GM19043 (cell line): ENCODE data around the gene NRXN2.
"Not testable (repeated sequence)": the region's sequence is repeated elsewhere in the genome, so short reads cannot be mapped to it uniquely, and the experiment has no call there.

Source experiments
- ATAC-seq: cut with Tn5 transposase; IDR thresholded peaks from one replicate; pipeline ENCODE4 v1.9.1; 2021; ENCODE audit warnings: low read depth; ENCODE audit not compliant: unreplicated experiment

Gene NRXN2

DNA sequence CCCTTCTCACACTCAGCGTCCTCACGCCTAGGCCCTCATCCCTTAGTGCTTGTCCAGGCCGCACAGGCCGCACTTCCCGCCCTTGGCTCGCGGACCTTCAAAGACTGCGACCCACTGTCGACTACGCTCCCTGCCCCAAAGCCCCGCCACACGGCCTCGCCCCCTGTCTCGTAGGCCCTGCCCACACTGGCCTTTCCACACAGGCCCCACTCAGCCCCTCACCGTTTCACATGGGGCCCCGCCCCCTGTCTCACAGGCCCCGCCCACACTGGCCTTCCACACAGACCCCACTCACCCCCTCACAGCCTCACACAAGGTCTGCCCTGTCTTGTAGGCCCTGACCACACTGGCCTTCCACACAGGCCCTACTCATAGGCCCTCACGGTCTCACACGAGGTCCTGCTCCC is 11.0 kb downstream of the NRXN2 start:
- ATAC-seq, result no peak

DNA sequence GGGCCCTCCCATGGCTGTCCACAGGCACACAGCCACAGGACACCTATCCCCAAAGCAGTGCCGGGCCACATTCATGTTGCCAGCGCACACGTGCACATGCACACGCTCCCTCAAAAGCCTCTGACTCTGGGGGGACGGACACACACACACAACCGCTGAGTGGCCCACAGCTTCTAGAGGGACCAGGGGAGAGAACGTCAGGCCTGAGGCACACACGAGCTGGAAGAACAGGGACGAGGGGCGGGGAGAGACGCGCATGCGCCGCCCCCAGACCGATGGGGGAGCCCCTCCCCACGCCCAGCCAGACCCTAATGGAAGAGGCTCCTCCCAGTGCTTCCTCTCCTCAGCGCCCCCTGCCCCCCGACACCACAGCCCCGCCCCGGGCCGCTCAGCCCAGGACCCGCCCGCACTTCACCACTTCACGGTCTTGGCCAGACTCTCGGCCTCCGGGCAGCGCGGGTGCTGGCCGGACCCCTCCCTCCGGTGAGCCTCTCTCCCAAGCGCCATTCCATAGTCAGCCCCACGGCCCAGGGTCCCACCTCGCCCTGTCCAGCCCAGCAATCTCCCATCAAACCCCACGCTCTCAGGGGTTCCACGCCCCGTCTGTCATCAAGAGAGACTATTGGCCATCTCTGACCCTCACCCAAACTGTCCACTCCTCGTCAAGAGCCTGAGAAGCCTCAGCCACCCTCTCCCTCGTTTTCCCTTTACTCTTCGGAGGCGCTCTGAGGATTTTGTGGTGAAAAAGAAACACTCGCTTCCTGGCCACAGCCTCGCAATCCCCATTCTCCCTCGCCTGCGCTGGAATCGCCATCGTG is 11.7 kb downstream of the NRXN2 start:
- ATAC-seq, result no peak

DNA sequence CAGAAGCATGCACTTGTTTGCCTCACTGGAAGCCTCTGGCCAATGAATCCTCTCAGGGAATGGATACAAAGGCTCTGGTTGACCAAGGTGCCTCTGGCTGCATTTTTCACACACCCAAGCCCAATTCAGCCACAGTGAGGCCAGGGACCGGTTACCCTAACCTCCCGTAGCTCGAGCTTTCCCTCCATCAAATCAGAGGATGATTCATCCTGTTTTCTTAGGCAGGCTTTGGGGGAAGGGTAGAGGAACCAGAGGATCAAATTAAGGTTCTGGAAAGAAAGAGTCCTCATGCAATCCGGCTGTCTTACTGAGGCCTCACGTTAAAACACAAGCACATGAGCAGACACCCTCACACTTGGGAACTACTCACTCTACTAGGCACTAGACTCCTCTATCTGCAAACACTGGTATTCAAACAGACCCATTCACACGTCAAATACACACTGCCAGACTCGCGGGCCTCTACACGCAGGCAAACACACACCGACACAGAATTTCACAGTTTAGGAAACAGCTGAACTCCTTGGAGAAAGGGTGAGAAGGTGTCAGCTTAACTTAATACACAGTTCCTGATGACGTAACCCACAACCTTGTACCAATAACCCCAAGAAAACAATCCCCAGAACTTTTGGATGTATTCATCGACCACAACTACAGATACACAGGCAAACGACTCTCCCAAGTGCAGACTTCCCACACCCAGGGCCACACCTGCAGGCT is 12.4 kb downstream of the NRXN2 start:
- ATAC-seq, result no peak

DNA sequence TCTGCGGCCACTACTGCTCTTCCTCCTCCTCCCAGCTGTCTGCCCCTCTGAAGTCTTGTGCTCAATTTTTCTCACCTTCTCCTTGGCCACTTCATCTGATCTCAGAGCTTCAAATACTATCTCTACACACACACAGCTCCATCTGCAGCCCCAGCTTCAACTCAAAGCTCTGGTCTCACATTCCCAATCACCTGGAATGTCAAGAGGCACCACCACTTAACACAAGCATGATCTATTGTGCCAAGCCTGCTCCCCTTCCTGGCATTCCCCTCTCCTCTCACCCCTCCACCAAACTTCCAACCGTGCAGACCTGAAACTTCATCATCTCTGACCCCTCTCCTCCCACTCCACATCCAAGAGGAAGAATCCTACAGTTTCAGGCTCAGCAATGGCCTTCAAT is 17.5 kb downstream of the NRXN2 start:
- no peak for ATAC-seq

DNA sequence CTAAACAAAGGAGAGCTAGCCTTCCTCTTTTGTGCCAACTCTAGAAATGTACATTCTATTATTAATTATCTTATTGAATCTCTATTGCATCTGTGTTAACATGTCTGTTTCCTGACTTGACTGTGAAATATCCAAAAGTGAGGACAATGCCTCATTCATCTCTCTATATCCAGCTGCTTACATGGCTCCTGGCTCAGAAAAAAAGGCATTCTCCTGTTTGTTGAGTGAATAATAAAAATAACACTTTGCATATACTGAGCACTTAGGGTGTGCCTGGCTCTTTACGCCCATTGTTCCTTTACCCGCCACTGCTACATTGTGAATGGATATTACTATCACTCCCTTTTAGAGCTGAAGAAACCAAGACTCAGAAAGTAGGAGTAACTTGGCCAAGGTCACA is 19.9 kb downstream of the NRXN2 start:
- ATAC-seq, result no peak

DNA sequence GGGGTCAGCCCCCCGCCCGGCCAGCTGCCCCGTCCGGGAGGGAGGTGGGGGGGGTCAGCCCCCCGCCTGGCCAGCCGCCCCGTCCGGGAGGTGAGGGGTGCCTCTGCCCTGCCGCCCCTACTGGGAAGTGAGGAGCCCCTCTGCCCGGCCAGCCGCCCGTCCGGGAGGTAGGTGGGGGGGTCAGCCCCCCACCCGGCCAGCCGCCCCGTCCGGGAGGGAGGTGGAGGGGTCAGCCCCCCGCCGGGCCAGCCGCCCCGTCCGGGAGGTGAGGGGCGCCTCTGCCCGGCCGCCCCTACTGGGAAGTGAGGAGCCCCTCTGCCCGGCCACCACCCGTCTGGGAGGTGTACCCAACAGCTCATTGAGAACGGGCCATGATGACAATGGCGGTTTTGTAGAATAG is 21.0 kb downstream of the NRXN2 start:
- not testable (repeated sequence) for ATAC-seq

DNA sequence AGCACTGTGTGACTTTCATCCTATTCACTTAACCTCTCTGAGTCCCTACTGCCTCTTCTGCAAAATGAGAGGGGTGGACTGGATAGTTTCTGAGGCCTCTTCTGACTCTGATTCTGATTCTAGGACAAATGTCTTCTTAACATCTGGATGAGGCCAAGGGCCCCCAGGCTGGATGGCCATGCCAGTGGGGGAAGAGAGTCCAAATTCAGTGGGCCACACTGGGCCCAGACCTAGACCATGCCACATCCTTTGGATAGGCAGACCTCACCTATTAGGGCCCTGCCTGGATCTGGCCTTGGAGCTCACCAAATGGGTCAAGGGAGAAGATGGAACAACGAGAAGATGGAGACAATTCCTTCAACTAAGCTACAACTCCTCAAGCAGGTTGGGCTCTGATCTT is 24.6 kb downstream of the NRXN2 start:
- ATAC-seq, result no peak

DNA sequence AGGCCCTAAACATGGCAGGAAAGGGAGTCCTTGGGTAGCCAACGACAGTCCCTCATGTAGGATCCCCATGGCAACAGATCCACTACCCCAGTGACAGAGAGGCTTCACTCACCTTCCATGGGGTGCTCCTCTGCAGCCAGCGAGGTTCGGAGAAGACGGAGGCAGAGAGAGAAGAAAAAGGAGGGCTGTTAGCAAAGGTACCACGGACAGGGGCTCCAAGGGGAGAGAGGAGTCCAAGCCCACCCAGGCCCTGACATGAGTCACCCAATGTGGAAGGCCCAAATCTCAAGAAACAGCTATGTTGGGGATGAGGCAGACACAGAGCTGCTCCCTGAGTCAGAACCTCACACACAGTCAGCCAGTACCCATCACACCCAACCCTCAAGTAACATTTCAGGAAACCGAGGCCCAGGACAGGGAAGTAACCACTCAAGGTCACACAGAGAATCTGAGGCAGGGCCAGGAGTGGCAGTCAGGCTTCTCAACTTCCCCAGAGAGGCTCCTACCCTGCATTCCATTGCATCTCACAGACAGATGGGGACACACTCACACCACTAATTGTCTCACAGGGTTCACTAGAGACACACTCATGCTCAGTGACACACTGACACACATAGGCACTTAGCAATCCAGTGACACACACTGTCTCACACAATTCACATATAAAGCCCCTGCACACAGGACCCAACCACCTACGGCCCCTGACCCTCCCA is 25.2 kb downstream of the NRXN2 start:
- no peak for ATAC-seq

DNA sequence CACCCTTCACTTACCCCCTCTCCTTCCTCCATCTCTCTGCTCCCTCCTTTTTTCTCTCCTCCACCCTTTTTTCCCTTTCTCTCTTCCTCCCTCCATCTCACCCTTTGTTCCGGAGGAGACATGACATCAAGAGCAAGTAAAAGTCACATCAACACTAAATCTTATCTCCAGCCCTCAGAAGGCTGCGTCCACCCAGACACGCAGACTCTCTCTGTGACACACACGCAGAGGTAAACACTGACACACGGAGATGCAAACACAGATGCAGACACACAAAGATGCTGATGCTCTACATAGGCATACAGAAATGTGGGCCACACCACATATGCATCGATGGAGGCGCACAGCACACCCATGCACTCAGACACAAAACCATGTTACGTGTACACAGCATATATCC is 27.0 kb downstream of the NRXN2 start:
- ATAC-seq, result no peak

DNA sequence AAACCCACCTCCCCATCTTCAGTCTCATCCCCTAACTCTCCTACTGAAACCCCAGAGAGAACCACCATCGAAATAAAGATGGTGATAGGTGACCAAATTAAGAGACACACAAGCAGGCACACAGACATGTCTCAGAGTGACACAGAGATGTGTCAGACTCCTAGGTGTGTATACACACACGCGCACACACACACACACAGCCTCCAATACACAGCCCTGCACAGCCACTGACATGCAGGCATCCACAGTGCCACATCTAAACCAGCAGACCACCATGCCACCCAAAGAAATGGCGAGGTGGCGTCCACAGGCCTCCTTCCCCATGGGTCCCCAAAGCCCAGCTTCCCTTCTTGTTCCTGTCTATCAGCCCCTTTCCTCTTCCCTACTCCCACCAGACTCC is 27.4 kb downstream of the NRXN2 start:
- ATAC-seq, result no peak

DNA sequence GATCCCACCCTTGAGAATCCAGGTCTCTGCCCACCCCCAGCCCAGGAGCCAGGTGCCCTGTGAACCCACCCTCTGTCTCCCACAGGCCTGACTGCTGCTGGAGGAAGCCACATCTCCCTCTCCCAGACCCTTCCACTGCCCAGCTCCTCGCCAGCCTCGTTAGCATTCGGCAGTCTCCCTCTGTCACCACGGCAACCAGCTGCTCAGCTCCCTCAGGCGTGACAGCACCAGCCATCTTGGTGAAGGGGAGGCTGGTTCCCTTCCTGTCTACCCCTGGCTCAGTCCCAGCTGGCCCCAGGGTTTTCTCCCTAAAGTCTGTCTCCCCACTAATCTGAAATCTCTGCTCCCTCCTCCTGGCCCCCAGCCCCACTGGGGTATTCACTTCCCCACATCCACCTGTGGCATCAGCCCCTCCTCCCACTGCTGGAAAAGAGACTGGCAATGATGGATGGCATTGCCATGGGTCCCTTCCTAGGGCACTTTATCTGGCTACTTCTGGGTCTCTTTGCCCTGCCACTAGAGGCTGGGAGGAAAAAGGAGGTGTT is 28.1 kb downstream of the NRXN2 start:
- no peak for ATAC-seq

DNA sequence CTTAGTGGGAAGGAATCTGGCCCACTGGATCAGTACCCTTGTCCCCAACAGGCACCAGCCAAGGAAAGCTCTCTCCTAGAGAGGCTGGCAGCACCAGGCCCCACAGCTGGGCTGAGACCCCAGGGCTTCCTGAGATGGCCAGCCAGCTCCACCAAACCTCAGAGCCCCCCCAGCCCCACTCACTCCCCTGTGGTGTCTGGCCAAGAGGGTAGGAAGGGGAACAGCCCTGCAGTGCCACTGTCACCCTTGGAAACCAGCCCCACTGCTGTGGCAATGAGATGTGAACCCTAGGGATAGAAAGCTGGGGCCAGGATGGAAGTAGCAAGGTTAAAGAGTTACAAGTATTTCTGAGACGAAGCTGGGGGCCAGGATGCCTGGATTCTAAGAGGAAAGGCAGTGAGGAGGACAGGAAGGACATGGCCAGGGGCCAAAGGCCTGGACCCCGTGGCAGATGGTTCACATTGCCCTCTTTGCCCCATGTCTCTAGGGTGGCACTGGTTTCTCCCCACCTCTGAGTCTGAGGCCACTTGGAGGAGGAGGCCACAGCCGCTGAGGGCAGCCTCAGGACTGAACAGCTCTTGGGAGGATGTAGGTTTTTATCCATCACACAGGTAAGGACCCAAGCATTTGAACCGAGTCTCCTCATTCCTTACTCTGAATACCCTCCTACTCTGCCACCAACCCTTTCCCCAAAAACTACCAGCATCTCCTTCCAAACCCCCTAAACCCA is 28.8 kb downstream of the NRXN2 start:
- no peak for ATAC-seq

DNA sequence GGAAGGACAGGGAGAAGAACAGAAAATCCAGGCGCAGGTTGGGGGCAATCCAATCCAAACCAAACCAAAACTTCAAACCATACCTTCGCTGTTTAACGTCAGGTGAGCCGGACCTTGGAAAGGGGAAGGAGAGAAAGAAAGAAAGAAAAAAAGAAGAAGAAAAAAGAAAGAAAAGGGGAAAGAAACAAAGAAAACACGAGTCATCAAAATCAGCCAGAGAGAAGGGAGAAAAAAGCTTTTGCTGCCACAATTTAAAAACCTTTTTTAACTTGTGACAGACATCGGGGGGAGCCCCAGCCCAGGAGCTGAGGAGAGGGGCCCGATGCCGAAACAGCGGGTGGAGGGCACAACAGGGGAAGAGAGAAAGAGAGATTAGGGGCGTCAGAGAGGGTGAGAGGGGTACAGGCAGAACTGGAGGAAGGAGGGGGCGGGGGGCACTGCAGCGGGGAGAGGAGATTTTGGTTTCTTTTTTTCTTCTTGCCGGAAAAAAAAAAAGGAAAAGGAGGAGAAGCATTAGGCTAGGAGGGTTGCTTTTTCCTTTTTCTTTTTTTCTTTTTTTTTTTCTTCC is 30.1 kb downstream of the NRXN2 start:
- ATAC-seq, result no peak

DNA sequence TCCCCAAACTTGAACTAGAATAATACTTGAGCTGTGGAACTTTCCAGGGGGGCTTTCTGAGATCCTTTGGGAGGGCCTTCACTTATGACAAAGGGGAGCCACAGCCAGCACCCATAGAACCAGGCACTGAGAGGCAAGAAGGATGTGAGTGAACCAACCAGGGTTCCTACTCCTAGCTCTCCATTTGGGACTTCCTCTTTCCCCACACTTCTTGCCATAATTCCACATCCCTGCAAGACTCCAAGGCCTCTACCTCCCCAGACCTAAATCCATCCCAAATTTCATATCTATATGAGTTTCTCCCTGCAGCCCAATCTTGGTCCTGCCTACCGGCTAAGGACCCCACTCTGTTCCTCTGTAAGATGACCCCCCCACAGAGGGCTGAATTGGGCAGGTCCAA is 31.5 kb downstream of the NRXN2 start:
- ATAC-seq, result no peak

DNA sequence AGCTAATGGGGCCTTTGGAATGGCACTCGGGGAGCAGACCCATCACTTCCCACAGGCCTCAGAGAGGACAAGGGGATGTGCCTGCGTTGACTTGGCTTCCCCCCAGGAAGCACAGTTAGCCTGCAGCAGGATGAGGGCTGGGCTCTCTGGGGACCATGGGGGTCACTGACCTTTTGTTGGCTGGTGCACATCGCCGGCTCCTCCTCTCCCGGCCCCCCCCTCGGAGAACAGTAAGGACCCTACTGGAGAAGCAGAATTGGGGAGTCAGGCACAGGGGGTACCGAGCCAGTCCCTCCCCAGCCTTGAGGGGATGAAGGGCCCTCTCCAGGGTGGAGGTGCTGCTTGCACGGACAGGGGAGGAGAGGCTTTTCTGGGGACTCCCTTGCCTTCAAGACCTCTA is 32.8 kb downstream of the NRXN2 start:
- no peak for ATAC-seq

DNA sequence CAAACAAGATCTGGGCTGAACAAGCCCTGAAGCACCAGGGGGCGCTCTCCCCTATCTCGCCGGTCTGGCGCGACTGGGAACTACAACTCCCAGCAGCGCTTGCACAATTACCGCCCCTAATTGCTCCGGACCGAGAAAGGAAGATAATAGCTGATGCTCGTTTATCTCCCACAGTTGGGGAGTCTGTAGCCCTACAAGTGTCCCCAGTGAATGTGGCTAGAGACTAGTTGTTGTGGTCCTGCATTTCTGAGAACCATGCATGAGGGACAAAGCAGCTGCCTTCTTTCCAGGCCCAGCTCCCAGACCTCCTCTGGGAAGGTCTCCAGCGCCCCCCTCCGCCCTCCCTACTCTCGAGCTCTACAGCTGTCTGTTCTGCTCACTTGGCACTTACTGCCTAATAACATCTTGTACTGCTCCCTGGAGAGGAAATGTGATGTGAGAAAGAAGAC is 34.4 kb downstream of the NRXN2 start:
- peak; percentile 72 for ATAC-seq

DNA sequence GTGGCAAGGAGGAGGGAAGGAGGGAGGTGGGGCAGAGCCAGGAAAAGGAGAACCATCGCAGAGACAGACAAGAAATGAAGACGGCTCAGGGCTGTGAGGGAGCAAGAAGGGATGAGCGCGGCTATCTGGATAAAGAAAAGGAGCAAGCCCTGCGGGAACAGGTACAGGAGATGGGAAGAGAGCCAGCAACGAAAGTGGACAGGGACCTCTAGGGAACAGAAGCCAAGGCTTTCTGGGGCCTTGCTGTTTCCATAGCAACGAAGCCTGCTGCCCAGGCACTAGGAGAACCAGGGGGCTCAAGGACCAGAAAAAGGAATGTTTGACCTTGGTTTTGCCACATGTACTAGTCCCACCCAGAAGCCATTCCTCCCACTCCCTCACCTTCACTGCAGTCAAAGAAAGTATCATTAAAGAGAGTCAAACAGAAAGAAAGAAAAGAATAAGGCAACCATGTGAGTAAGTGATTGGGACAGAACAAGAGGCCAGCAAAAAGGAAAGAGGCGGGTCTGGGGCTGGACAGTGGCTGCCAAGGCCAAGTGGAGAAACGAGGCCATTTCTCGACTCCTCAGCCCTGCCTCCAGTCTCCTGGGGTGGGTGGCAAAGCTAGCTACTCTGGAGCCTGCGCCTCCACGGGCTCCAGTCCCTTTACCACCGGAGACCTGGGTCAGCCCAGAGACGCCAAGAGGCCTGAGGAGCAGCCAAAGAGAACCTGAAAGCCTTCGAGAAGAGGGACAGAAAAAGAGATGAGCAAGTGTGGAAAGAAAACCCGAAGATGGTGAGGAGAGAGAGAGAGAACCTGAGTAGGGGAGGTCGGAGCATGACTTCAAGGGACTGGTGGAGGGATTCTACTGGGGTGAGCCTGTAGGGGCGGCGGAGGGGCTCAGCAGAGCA is 35.1 kb downstream of the NRXN2 start:
- ATAC-seq, result no peak

DNA sequence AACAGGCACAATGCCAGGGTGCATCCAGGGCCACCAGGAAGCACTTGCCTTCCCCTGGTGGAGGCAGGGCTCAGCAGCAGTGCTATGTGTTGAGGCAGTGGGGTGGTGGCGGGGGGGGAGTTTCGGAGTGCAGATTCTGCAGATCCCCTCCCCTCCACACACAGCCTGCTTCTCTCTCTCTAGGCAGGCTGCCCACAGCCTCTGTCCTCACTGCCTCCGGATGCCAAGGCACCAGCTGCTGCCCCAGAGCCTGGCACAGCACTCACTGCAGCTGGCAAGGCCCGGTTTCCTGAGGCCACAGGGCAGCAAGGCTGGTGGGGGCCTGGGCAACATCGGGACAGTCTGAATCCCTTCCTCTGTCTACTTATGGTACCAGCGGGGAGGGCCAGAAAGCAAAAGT is 35.8 kb downstream of the NRXN2 start:
- ATAC-seq, result no peak

DNA sequence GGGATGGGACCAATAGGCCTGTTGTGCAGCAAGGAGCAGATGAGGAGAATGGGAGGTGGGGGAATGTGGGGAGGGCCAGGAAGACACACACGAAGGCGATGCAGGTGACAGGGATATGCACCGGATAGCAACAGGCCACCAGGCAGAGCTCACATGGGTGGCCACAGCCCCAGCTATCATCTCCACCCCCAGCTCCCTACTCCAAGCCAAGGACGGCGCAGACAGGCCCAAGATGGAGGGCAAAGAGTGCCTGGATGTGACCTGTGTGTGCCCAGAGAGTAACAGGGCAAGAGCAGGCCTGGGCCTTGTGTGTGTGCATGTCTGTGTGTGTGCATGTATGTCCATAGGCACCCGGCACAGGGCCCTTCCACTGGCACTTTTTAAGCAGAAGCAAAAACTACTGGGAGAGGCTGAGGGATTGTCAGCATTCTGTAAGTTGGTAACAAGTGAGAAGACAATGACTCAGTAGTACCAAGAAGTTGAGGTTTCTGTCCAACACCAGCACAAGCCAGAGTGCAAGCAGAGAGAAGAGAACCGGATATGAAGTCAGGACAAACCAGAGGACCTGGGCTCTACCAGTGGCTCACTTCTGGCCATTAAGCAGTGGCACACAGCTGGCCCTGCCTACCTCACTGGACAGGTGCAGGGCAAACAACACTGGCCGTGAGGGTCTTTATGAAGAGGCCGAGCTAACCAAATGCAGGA is 36.4 kb downstream of the NRXN2 start:
- no peak for ATAC-seq
